GM12878 (cell line): ENCODE measurements around the gene NPB. TPM values are rescaled to one million over a fixed set of nuclear protein-coding genes. Genes with fewer than 3 reads are reported as not detected.

ENCODE experiments used
- ATAC-seq: fragments of 200-7000 bp; cut with Tn5 transposase; 3 replicates; pipeline ENCODE4 v1.9.1; 2020; ENCODE audit warnings: mild to moderate bottlenecking, moderate library complexity
- BruUV-seq: library from RNA; stranded (reverse); fragments of 400-500 nt; replicated peaks from 2 replicates; lab custom pipeline; 2021; lab: Mats Ljungman, UMichigan
- CTCF ChIA-PET: fragments of 300-600 bp; sonication (Branson Sonifier 250); formaldehyde crosslinking; extraction: SDS; loops from one replicate; lab custom pipeline; 2021; ENCODE audit warnings: inconsistent platforms; lab: Yijun Ruan, JAX
- POLR2A ChIA-PET: fragments of 350-600 bp; formaldehyde crosslinking; extraction: SDS; loops from one replicate; lab custom pipeline; 2021; ENCODE audit warnings: inconsistent platforms; lab: Charles Lee
- RAD21 ChIA-PET: fragments of 300-600 bp; sonication (Branson Sonifier 250); formaldehyde crosslinking; loops from one replicate; lab custom pipeline; 2023; ENCODE audit warnings: antibody characterized with exemption; ENCODE audit not compliant: unreplicated experiment; lab: Charles Lee
- SMC1A ChIA-PET: fragments of 300-600 bp; sonication (Branson Sonifier 250); formaldehyde crosslinking; loops from one replicate; lab custom pipeline; 2023; ENCODE audit not compliant: unreplicated experiment, uncharacterized antibody; lab: Charles Lee
- DNase-seq: peaks from one replicate; pipeline ENCODE4 v3.0.0-alpha.2; 2011; ENCODE audit warnings: low read depth, low spot score
- FAIRE-seq: peaks from 3 replicates; lab custom pipeline; 2011; peaks lifted over from hg19 to GRCh38; lab: Jason Lieb, UNC
- H2AFZ ChIP-seq: 2 replicates; pipeline ENCODE4 v1.6.0; 2011; ENCODE audit warnings: low read depth, low read length, control low read depth; ENCODE audit not compliant: control insufficient read depth
- H3K27ac ChIP-seq: 2 replicates; pipeline ENCODE4 v1.5.1; 2011; ENCODE audit warnings: control low read depth; ENCODE audit not compliant: control insufficient read depth, insufficient read depth
- H3K27me3 ChIP-seq, 2 experiments: replicated peaks in 1 of 2; 2 replicates each; pipeline versions ENCODE4 v1.6.0 to v1.6.1; 2011; ENCODE audit warnings: low read length in 1 of 2; ENCODE audit not compliant: control insufficient read depth in 2 of 2, insufficient read depth in 2 of 2
- H3K36me3 ChIP-seq, 2 experiments: 2 replicates each; pipeline ENCODE4 v1.5.1; 2011; ENCODE audit warnings: low read length in 1 of 2; ENCODE audit not compliant: control insufficient read depth in 2 of 2, insufficient read depth in 2 of 2
- H3K4me1 ChIP-seq: 2 replicates; pipeline ENCODE4 v1.6.1; 2011; ENCODE audit warnings: mild to moderate bottlenecking, low read length, moderate library complexity, mixed read lengths; ENCODE audit not compliant: control insufficient read depth, insufficient read depth
- H3K4me2 ChIP-seq: 2 replicates; pipeline ENCODE4 v1.6.0; 2011; ENCODE audit warnings: control low read depth; ENCODE audit not compliant: control insufficient read depth, insufficient read depth
- H3K4me3 ChIP-seq: fragments of 200-600 bp; sonication (generic); 2 replicates; pipeline ENCODE4 v1.5.1; 2016
- H3K79me2 ChIP-seq: 2 replicates; pipeline ENCODE4 v1.6.0; 2011; ENCODE audit warnings: low read length; ENCODE audit not compliant: control insufficient read depth, insufficient read depth
- H3K9ac ChIP-seq: 2 replicates; pipeline ENCODE4 v1.8.0; 2011; ENCODE audit warnings: low read length, control low read depth, mixed read lengths; ENCODE audit not compliant: control insufficient read depth, insufficient read depth
- H3K9me3 ChIP-seq: replicated peaks from 3 replicates; pipeline ENCODE4 v1.5.1; 2011; ENCODE audit warnings: mild to moderate bottlenecking, low read length; ENCODE audit not compliant: control insufficient read depth, insufficient read depth
- H4K20me1 ChIP-seq: 2 replicates; pipeline ENCODE4 v1.6.0; 2011; ENCODE audit not compliant: control insufficient read depth, insufficient read depth
- ATF7 ChIP-seq: fragments of 450-650 bp; IDR thresholded peaks from 2 replicates; pipeline ENCODE4 v1.6.1; 2016; ENCODE audit warnings: low read depth, mild to moderate bottlenecking
- ESRRA ChIP-seq: IDR thresholded peaks from 2 replicates; pipeline ENCODE4 v1.6.1; 2012; ENCODE audit warnings: mild to moderate bottlenecking, low read length, improper control_type of control experiment
- HCFC1 ChIP-seq: fragments of 150-350 bp; IDR thresholded peaks from 2 replicates; pipeline ENCODE4 v1.6.1; 2014; ENCODE audit warnings: low read length
- IRF4 ChIP-seq: IDR thresholded peaks from 2 replicates; pipeline ENCODE4 v1.6.1; 2011; ENCODE audit warnings: low read depth, low read length
- RCOR1 ChIP-seq: conservative IDR thresholded peaks from 2 replicates; pipeline ENCODE4 v1.6.1; 2012; ENCODE audit warnings: low read depth, low read length, improper control_type of control experiment
- REST ChIP-seq: IDR thresholded peaks from 2 replicates; pipeline ENCODE4 v1.6.1; 2012; ENCODE audit warnings: mild to moderate bottlenecking, low read depth, low read length
- RUNX3 ChIP-seq: IDR thresholded peaks from 2 replicates; pipeline ENCODE4 v1.6.1; 2012; ENCODE audit warnings: low read length, inconsistent platforms
- SKIL ChIP-seq: fragments of 450-650 bp; IDR thresholded peaks from 2 replicates; pipeline ENCODE4 v1.6.1; 2017; ENCODE audit warnings: mild to moderate bottlenecking, low read depth, inconsistent platforms; ENCODE audit not compliant: poor library complexity, severe bottlenecking
- TARDBP ChIP-seq: IDR thresholded peaks from 2 replicates; pipeline ENCODE4 v1.6.1; 2016; ENCODE audit warnings: borderline replicate concordance
- YY1 ChIP-seq: IDR thresholded peaks from 2 replicates; pipeline ENCODE4 v1.6.1; 2011; ENCODE audit warnings: low read depth, mild to moderate bottlenecking, low read length
- WGBS: methylation state at CpG from one replicate; pipeline ENCODE4 v1.1.6; 2016; ENCODE audit warnings: low lambda C conversion rate; ENCODE audit not compliant: insufficient replicate concordance, insufficient coverage; ENCODE audit errors: missing lambda C conversion rate; 5-methylcytosine and 5-hydroxymethylcytosine counted together
- in situ Hi-C: fragments of 300-500 bp; cut with MboI; formaldehyde crosslinking; loops from 9 replicates; pipeline ENCODE4 v1.14.3; 2018; ENCODE audit warnings: mixed read lengths
- intact Hi-C: fragments of 100-400 bp; cut with micrococcal nuclease; formaldehyde crosslinking; loops from one replicate; pipeline ENCODE4 v1.14.2; 2022; ENCODE audit not compliant: unreplicated experiment
- polyA plus RNA-seq, 11 experiments: library from polyadenylated mRNA; depleted of rRNA in 4 of 11; unstranded in 6 of 11; stranded (reverse) in 5 of 11; fragments of >200 nt; fragmentation: Nextera tagmentation in 4 of 11; fragmentation: Illumina TruSeq in 1 of 11; extraction: Ambion mirVana in 4 of 11; extraction: Trizol in 1 of 11; gene quantifications; 1 replicate in 1 of 11; 2 replicates in 10 of 11; pipeline versions ENCODE4 v1.2.1 to v1.2.3, GENCODE V29; 2011 to 2016; ENCODE audit warnings: inconsistent platforms in 2 of 11, missing spikeins in 2 of 11, low read depth in 1 of 11
- total RNA-seq, 4 experiments: library from RNA; depleted of rRNA in 3 of 4; stranded (reverse); fragments of >200 nt in 3 of 4; fragmentation: Illumina TruSeq in 1 of 4; extraction: Trizol in 1 of 4; gene quantifications; 2 replicates each; pipeline versions ENCODE4 v1.2.1 to v1.2.3, GENCODE V29; 2013 to 2021
- TF ChIP-seq, protein P1 (sequence below): IDR thresholded peaks from 2 replicates; pipeline ENCODE4 v1.6.1; 2012; ENCODE audit warnings: low read length, inconsistent platforms

The NPB gene
- total and polyA plus RNA-seq, 10 of the 15 experiments (the other 5 are each of a cell fraction or from before 2014, with no cell fraction given): 0.03 to 0.40 (median 0.15) TPM; not detected in 2

DNA sequence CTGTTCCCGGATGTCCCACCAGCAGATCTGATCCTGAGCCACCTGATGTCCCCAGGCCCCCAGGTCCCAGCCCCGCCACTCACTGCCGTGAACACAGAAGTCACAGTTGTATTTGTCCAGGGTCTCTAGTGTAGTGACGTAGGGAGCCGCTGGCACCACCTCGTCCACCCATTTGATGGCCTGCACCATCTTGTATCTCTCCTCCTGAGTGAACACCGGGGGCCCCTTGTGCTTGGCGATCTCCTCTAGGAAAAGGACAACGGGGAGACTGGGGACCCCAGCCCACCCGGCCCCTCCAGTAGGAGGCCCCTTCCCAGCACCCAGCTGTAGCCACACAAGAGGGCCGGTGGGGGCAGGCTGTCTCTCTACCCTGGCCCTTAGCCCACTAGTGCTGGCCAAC, 6.8 kb downstream of the NPB start:
- no peak overlapping the region for H3K9ac ChIP-seq
- no peak for DNase-seq
- 92% methylated on average over 11 of the region's 11 CpGs for WGBS
- no peak for TF ChIP-seq YY1
- no peak for TF ChIP-seq SKIL
- TF ChIP-seq, protein P1, sequence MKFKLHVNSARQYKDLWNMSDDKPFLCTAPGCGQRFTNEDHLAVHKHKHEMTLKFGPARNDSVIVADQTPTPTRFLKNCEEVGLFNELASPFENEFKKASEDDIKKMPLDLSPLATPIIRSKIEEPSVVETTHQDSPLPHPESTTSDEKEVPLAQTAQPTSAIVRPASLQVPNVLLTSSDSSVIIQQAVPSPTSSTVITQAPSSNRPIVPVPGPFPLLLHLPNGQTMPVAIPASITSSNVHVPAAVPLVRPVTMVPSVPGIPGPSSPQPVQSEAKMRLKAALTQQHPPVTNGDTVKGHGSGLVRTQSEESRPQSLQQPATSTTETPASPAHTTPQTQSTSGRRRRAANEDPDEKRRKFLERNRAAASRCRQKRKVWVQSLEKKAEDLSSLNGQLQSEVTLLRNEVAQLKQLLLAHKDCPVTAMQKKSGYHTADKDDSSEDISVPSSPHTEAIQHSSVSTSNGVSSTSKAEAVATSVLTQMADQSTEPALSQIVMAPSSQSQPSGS: no peak
- no peak for TF ChIP-seq TARDBP
- TF ChIP-seq REST: no peak
- TF ChIP-seq ESRRA: no peak
- no peak for TF ChIP-seq RUNX3
- no peak for TF ChIP-seq ATF7
- TF ChIP-seq IRF4: no peak
- TF ChIP-seq RCOR1: no peak
- no peak for TF ChIP-seq HCFC1
- TF ChIP-seq, all 136 proteins: peak for 0
- CTCF ChIA-PET: no interaction called here
- in situ Hi-C loops (no loop called here), intact Hi-C loops (no loop called here)
- POLR2A ChIA-PET: no interaction called here
- Histone ChIP-seq H3K27ac (no peak overlapping the region), H3K4me3 (no peak overlapping the region), H3K79me2 (peaks cover 13% of the 10 kb centered on the region), H3K27me3 (no peaks in the 10 kb centered on the region), H3K36me3 (peaks cover 6 to 14% of the 10 kb centered on the region in 2 experiments), H4K20me1 (no peaks in the 10 kb centered on the region), H2AFZ (no peak overlapping the region), H3K9me3 (no peaks in the 10 kb centered on the region), H3K4me1 (peaks cover 5% of the 10 kb centered on the region; the same call in 1 of the 2 replicates), H3K4me2 (no peak overlapping the region)
- RAD21 ChIA-PET: no interaction called here
- FAIRE-seq: no peak
- no TSS peak for BruUV-seq
- SMC1A ChIA-PET: no interaction called here
- no peak for ATAC-seq
